Chondrocyte (in vitro differentiated cells): ENCODE measurements around the gene WDR88. TPM values are rescaled to one million over a fixed set of nuclear protein-coding genes. Genes with fewer than 3 reads are reported as not detected.
"Not testable (repeated sequence)": the region's sequence is repeated elsewhere in the genome, so short reads cannot be mapped to it uniquely, and the experiment has no call there.

Experiments used
- DNase-seq: peaks from one replicate; pipeline ENCODE4 v3.0.0; 2021; ENCODE audit warnings: mixed read lengths, low spot score
- H3K27ac Mint-ChIP-seq: one replicate; pipeline ENCODE4 v1.8.0; 2021; ENCODE audit warnings: mild to moderate bottlenecking, moderate library complexity, mixed read lengths; ENCODE audit not compliant: unreplicated experiment
- H3K27me3 Mint-ChIP-seq: 2 replicates; pipeline ENCODE4 v1.8.0; 2021; ENCODE audit warnings: low read depth, mixed read lengths
- H3K36me3 Mint-ChIP-seq: 2 replicates; pipeline ENCODE4 v1.8.0; 2021; ENCODE audit warnings: low read depth, mixed read lengths
- H3K4me1 Mint-ChIP-seq: 2 replicates; pipeline ENCODE4 v1.8.0; 2021; ENCODE audit warnings: low read depth, mild to moderate bottlenecking, mixed read lengths
- H3K4me3 Mint-ChIP-seq: one replicate; pipeline ENCODE4 v1.8.0; 2021; ENCODE audit warnings: mild to moderate bottlenecking, moderate library complexity, mixed read lengths; ENCODE audit not compliant: unreplicated experiment
- H3K9me3 Mint-ChIP-seq: 2 replicates; pipeline ENCODE4 v1.8.0; 2021; ENCODE audit warnings: low read depth, mixed read lengths
- total RNA-seq: library from RNA; stranded (reverse); gene quantifications from 3 replicates; pipeline ENCODE4 v1.2.1, GENCODE V29; 2021
- TF ChIP-seq, protein P1 (sequence below): fragments of 200-600 bp; sonication (generic); IDR thresholded peaks from 2 replicates; pipeline ENCODE4 v1.5.0; 2021; ENCODE audit warnings: antibody characterized with exemption, mild to moderate bottlenecking, moderate library complexity

Gene WDR88
- total RNA-seq, 1 donor from 2014 or later: not detected

DNA sequence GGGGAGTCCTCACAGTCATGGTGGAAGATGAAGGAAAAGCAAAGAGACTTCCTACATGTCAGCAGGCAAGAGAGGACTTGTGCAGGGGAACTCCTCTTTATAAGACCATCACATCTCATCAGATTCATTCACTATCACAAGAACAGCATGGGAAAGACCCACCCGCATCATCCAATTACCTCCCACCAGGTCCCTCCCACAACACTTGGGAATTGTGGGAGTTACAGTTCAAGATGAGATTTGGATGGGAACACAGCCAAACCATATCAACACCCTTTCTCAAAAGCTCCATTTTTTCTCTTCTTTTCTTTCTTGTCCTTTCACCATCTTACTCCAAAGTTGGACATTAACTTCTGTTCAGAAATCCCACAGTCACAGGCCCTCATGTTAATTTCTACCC is 57.5 kb downstream of the WDR88 start:
- no peaks in the 10 kb centered on the region for H3K9me3 Mint-ChIP-seq
- H3K27ac Mint-ChIP-seq: no peak overlapping the region
- peaks cover 9% of the 10 kb centered on the region for H3K27me3 Mint-ChIP-seq
- H3K36me3 Mint-ChIP-seq: no peaks in the 10 kb centered on the region
- no peak for DNase-seq
- TF ChIP-seq, protein P1, sequence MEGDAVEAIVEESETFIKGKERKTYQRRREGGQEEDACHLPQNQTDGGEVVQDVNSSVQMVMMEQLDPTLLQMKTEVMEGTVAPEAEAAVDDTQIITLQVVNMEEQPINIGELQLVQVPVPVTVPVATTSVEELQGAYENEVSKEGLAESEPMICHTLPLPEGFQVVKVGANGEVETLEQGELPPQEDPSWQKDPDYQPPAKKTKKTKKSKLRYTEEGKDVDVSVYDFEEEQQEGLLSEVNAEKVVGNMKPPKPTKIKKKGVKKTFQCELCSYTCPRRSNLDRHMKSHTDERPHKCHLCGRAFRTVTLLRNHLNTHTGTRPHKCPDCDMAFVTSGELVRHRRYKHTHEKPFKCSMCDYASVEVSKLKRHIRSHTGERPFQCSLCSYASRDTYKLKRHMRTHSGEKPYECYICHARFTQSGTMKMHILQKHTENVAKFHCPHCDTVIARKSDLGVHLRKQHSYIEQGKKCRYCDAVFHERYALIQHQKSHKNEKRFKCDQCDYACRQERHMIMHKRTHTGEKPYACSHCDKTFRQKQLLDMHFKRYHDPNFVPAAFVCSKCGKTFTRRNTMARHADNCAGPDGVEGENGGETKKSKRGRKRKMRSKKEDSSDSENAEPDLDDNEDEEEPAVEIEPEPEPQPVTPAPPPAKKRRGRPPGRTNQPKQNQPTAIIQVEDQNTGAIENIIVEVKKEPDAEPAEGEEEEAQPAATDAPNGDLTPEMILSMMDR: no peak
- no peaks in the 10 kb centered on the region for H3K4me1 Mint-ChIP-seq
- no peak overlapping the region for H3K4me3 Mint-ChIP-seq

GRCh38 chr19:33191092-33191491 is 59.2 kb downstream of the WDR88 start:
- H3K4me3 Mint-ChIP-seq, H3K27me3 Mint-ChIP-seq, H3K9me3 Mint-ChIP-seq, H3K4me1 Mint-ChIP-seq, H3K27ac Mint-ChIP-seq, H3K36me3 Mint-ChIP-seq: not testable (repeated sequence)
- peak; percentile 10 for DNase-seq

DNA sequence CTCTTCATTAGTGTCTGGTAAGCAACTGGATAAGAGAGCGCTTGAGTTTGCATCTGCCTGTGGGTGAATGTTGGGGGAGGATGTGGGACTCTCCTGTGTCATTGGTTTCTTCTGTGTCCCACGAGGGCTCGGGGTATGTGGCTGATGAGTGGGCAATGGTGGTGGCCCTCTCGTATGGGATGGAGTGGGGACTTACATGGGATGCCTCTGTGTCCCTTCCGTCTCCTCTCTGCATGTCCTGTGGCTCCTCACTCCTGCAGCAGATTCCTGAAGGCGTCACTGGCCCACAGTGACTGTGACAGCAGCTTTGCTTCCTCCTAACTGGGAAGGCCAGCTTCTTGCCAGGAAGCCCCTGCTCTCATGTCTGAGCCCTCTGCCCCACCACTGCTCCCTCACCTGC is 59.6 kb downstream of the WDR88 start:
- Mint-ChIP-seq H3K4me1 (peaks cover 8% of the 10 kb centered on the region), H3K4me3 (no peak overlapping the region), H3K27ac (no peak overlapping the region), H3K27me3 (peaks cover 9% of the 10 kb centered on the region), H3K36me3 (no peaks in the 10 kb centered on the region), H3K9me3 (no peaks in the 10 kb centered on the region)
- DNase-seq: peak; percentile 54
- TF ChIP-seq, protein P1: no peak

DNA sequence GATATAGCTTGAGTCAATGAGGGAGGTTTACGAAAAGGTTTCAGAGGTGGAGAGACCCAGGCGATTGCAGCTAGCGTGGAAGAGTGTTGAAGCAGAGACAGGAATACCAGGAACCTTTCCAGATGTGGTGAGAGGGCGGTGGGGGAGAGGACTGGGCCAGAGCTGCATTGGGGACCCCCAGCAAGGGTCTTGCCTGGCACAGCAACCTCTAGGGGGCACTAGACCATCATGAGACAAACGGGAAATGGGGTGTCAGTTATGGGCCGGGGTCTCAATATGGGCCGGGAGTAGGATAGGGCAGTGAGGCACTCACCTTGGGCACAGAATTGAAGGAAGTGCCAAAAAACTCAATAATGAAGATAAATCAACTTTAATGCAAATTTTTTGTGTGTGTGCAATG is 60.1 kb downstream of the WDR88 start:
- Mint-ChIP-seq H3K27me3 (peaks cover 9% of the 10 kb centered on the region), H3K4me1 (peaks cover 8% of the 10 kb centered on the region), H3K27ac (no peak overlapping the region), H3K9me3 (no peaks in the 10 kb centered on the region), H3K4me3 (no peak overlapping the region), H3K36me3 (no peaks in the 10 kb centered on the region)
- TF ChIP-seq, protein P1: peak; percentile 47
- peak; percentile 33 for DNase-seq

- TF ChIP-seq, protein P1: no peak
- Mint-ChIP-seq H3K36me3 (no peaks in the 10 kb centered on the region), H3K27me3 (peaks cover 9% of the 10 kb centered on the region), H3K4me1 (peaks cover 8% of the 10 kb centered on the region), H3K27ac (no peak overlapping the region), H3K9me3 (no peaks in the 10 kb centered on the region), H3K4me3 (peak overlapping the region; percentile 53)
- no peak for DNase-seq
Observed at GRCh38 chr19:33193269-33193864, 61.5 kb downstream of the WDR88 start.

DNA sequence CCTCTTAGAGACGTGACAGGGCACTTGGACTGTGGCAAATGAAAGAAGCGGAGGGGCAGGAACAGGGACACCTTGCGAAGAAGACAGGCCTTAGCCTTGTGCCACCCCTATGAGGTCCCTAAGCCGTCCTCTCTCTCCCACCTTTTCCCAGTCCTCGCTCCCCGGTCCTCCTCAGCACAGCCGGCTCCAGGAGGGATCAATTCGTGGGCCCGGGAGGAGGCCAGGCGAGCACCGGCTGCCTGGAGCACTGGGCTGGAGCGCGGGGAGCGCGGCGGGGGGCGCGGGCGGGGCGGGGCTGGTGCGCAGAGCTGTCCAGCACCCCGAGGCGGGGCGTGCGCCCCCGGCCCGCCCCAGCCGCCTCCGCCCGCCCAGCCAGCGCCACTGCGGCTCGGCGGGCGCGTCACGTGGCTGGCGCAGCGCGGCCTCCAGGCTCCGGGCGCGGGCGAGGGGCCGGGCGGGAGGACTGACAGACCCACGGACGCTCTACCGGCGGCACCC is 62.0 kb downstream of the WDR88 start, which contains the start of gene LRP3:
Gene LRP3 (plus strand): TSS at position 466 of the 498 bp plus-strand sequence. CDS start 456 bp downstream, outside the sequence.
- peak within 1 kb of the TSS; percentile 41 for H3K27ac Mint-ChIP-seq
- peak within 1 kb of the TSS; percentile 80 for H3K4me3 Mint-ChIP-seq
- no peaks in the 10 kb centered on the region for H3K36me3 Mint-ChIP-seq
- DNase-seq: peak; percentile 61
- TF ChIP-seq, protein P1: no peak
- H3K4me1 Mint-ChIP-seq: peaks cover 8% of the 10 kb centered on the region
- peaks cover 9% of the 10 kb centered on the region for H3K27me3 Mint-ChIP-seq
- no peaks in the 10 kb centered on the region for H3K9me3 Mint-ChIP-seq
